Activated naive CD4-positive, alpha-beta T cell treated with anti-CD3 and anti-CD28 coated beads for 36 hours (primary cell): ENCODE measurements around the gene TULP4. TPM values are rescaled to one million over a fixed set of nuclear protein-coding genes. Genes with fewer than 3 reads are reported as not detected.

Source experiments
- CTCF ChIA-PET: fragments of 350-600 bp; sonication (Branson Sonifier 250); formaldehyde crosslinking; loops from one replicate; lab custom pipeline; 2021; ENCODE audit warnings: antibody characterized with exemption; lab: Charles Lee
- DNase-seq: peaks from one replicate; pipeline ENCODE4 v3.0.0-alpha.2; 2020
- H3K27ac Mint-ChIP-seq: one replicate; pipeline ENCODE4 v1.8.0; 2021; ENCODE audit warnings: mild to moderate bottlenecking, mixed read lengths
- H3K27me3 Mint-ChIP-seq: one replicate; pipeline ENCODE4 v1.8.0; 2021; ENCODE audit warnings: low read depth, mixed read lengths
- H3K36me3 Mint-ChIP-seq: one replicate; pipeline ENCODE4 v1.8.0; 2021; ENCODE audit warnings: low read depth, mixed read lengths
- H3K4me1 Mint-ChIP-seq: one replicate; pipeline ENCODE4 v1.8.0; 2021; ENCODE audit warnings: low read depth, mixed read lengths
- H3K4me3 Mint-ChIP-seq: one replicate; pipeline ENCODE4 v1.8.0; 2021; ENCODE audit warnings: mild to moderate bottlenecking, moderate library complexity, mixed read lengths
- H3K9me3 Mint-ChIP-seq: one replicate; pipeline ENCODE4 v1.8.0; 2021; ENCODE audit warnings: mixed read lengths
- intact Hi-C: fragments of 100-400 bp; cut with micrococcal nuclease; formaldehyde crosslinking; loops from one replicate; pipeline ENCODE4 v1.15.1; 2023
- total RNA-seq, 2 experiments: library from RNA; stranded (reverse); gene quantifications; one replicate each; pipeline ENCODE4 v1.2.3, GENCODE V29; 2021

TULP4 gene
- total RNA-seq = 10 to 100 TPM; 17.4 to 17.6 TPM

- Mint-ChIP-seq H3K4me1 (peaks cover 6% of the 10 kb centered on the region), H3K27me3 (no peaks in the 10 kb centered on the region), H3K36me3 (peaks cover 36% of the 10 kb centered on the region), H3K9me3 (peaks cover 6% of the 10 kb centered on the region), H3K27ac (no peak within 1 kb of the TSS), H3K4me3 (no peak within 1 kb of the TSS)
- CTCF ChIA-PET = no interaction called here
- no peak for DNase-seq
- intact Hi-C loops = no loop called here
These were observed at the start of gene TULP4 for GRCh38 chr6:158312165-158312564. Gene TULP4, plus strand, starts transcription at chr6:158312465. Its CDS starts 1,552 bp downstream, at chr6:158314017.

GRCh38 chr6:158262755-158263154 lies 49.5 kb upstream of the TULP4 start:
- peaks cover 3% of the 10 kb centered on the region for H3K36me3 Mint-ChIP-seq
- CTCF ChIA-PET = interaction anchor here (1.0 kb wide), 2 partner anchors 9 to 11 kb away, joined by 3 read pairs; no protein-coding TSS in a partner anchor
- H3K4me1 Mint-ChIP-seq = peaks cover 4% of the 10 kb centered on the region
- H3K9me3 Mint-ChIP-seq = no peaks in the 10 kb centered on the region
- H3K27me3 Mint-ChIP-seq = no peaks in the 10 kb centered on the region
- no peak for DNase-seq
- intact Hi-C loops = no loop called here
- no peak overlapping the region for H3K4me3 Mint-ChIP-seq
- no peak overlapping the region for H3K27ac Mint-ChIP-seq

DNA sequence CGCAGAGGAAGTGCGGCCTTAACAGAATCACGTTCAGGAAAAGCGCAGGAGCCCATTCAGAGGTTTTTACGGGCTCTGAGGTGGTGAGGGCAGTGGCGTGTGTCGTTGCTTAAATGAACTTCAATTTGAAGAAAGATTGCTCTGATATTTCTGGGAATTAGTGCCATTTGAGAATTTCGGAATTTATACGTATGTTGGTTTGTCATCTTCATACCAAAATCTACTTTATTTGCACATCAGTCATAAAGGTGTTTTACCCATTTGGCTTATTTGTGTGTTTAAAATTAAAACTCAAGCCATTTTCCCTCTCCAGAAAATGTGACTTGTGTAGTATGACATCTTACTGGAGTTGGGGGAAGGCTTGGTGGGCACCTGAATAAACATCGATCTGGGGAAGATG lies 48.1 kb upstream of the TULP4 start:
- CTCF ChIA-PET = no interaction called here
- no peaks in the 10 kb centered on the region for H3K9me3 Mint-ChIP-seq
- DNase-seq = no peak
- peaks cover 6% of the 10 kb centered on the region for H3K4me1 Mint-ChIP-seq
- peaks cover 3% of the 10 kb centered on the region for H3K36me3 Mint-ChIP-seq
- H3K27ac Mint-ChIP-seq = no peak overlapping the region
- no peak overlapping the region for H3K4me3 Mint-ChIP-seq
- intact Hi-C loops = no loop called here
- H3K27me3 Mint-ChIP-seq = no peaks in the 10 kb centered on the region

- CTCF ChIA-PET = no interaction called here
- no peak for DNase-seq
- Mint-ChIP-seq H3K4me3 (no peak overlapping the region), H3K4me1 (peaks cover 16% of the 10 kb centered on the region), H3K9me3 (no peaks in the 10 kb centered on the region), H3K36me3 (peaks cover 3% of the 10 kb centered on the region), H3K27ac (no peak overlapping the region), H3K27me3 (no peaks in the 10 kb centered on the region)
- intact Hi-C loops = no loop called here
These were observed 46.1 kb upstream of the TULP4 start for GRCh38 chr6:158266131-158266530.

DNA sequence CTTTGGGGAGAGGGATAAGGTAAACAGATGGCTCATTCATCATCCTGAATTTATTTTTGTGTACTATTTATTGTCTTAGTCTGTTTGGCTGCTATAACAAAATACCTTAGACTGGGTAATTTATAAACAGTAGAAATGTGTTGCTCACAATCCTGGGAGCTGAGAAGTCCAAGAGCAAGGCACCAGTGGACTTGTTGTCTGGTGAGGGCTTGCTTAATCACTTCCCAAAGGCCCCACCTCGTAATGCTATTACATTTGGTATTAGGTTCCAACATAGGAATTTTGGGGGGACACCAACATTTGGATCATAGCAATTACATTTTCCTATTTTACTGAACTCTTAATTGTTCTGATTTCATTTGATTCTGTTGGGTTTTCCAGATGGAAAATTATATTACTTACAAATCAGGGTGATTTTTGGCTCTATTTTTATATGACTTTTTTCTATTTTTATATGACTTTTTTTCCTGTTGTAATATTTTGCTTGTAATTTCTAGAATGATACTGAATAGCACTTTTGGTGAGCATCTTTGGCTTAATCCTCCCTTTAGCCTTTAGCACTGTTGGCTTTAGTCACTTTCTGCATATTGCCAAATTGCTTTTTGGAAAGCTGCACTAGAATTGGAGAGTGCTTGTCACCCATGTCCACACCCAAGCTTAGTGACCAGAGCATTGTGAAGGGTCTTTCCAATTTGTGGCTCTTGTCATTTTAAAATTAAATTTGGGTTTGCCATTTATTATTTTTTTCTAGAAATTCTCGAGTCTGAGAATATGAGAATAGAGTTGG lies 43.7 kb upstream of the TULP4 start:
- no peak for DNase-seq
- H3K9me3 Mint-ChIP-seq = no peaks in the 10 kb centered on the region
- H3K4me1 Mint-ChIP-seq = peaks cover 30% of the 10 kb centered on the region
- H3K27me3 Mint-ChIP-seq = no peaks in the 10 kb centered on the region
- intact Hi-C loops = no loop called here
- CTCF ChIA-PET = interaction anchor here (0.5 kb wide), 1 partner anchor 423 kb away, joined by 6 read pairs; no protein-coding TSS in a partner anchor
- H3K4me3 Mint-ChIP-seq = no peak overlapping the region
- no peak overlapping the region for H3K27ac Mint-ChIP-seq
- H3K36me3 Mint-ChIP-seq = peaks cover 9% of the 10 kb centered on the region

GRCh38 chr6:158269657-158270056 lies 42.6 kb upstream of the TULP4 start:
- CTCF ChIA-PET = no interaction called here
- Mint-ChIP-seq H3K36me3 (peaks cover 12% of the 10 kb centered on the region), H3K4me3 (no peak overlapping the region), H3K9me3 (no peaks in the 10 kb centered on the region), H3K27me3 (no peaks in the 10 kb centered on the region), H3K4me1 (peaks cover 30% of the 10 kb centered on the region), H3K27ac (no peak overlapping the region)
- no peak for DNase-seq
- intact Hi-C loops = loop anchor here (2.0 to 5.0 kb wide), 2 partner anchors 37 to 379 kb away; no protein-coding TSS in a partner anchor

DNA sequence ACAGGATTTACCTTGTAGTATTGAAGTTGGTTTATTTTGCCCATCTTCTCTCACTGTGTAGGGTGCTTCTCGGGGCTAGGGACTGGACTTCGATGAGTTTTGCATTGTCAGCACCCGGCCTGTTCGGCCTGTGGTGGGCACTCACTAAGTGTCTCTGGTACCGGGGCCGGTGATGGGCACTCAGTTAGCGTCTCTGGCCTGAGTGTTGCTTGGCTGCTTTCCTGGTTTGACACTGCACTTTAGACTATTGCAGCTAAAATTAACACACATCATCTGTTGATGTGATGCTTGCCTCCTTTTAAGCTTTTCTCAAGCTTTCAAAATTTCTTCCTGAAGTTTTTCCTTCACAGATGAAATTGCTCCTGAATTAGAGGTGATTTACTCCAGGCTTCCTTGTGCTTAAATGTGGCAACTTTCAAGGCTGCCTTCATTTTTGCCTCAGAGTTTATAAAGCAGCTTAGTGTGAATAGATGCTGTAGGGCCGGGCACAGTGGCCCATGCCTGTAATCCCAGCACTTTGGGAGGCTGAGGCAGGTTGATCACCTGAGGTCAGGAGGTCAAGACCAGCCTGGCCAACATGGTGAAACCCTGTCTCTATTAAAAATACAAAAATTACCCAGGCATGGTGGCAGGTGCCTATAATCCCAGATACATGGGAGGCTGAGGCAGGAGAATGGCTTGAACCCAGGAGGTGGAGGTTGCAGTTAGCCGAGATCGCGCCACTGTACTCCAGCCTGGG lies 41.7 kb upstream of the TULP4 start:
- peak; percentile 50 for DNase-seq
- CTCF ChIA-PET = interaction anchor here (0.5 to 0.8 kb wide), 4 partner anchors 37 to 114 kb away, joined by 3 to 5 read pairs (median 4); no protein-coding TSS in a partner anchor
- Mint-ChIP-seq H3K9me3 (no peaks in the 10 kb centered on the region), H3K4me3 (peak overlapping the region; percentile 32), H3K36me3 (peaks cover 16% of the 10 kb centered on the region), H3K27ac (no peak overlapping the region), H3K4me1 (peaks cover 30% of the 10 kb centered on the region), H3K27me3 (no peaks in the 10 kb centered on the region)
- intact Hi-C loops = loop anchor here (1.0 to 5.0 kb wide), 3 partner anchors 20 to 378 kb away; no protein-coding TSS in a partner anchor

DNA sequence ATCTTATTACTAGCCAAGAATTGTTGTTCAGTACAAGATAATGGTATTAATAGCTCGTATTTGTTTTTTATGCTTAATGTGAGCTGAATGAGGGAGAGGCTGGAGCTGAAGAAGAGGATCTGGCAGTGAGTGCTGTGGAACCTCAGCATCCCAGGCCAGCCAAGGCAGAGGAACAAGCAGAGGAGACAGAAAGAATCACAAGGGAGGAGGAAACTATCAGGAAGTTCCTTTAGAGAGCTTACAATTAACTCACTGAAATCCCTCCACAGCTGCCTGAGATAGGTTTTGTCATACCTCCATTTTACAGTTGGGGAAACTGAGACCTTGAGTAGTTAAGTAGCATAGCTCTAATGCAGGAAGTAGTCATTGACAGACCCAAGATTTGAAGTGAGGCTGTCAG lies 39.9 kb upstream of the TULP4 start:
- Mint-ChIP-seq H3K36me3 (peaks cover 13% of the 10 kb centered on the region), H3K4me3 (no peak overlapping the region), H3K27ac (no peak overlapping the region), H3K4me1 (peaks cover 30% of the 10 kb centered on the region), H3K9me3 (no peaks in the 10 kb centered on the region), H3K27me3 (no peaks in the 10 kb centered on the region)
- intact Hi-C loops = loop anchor here (5.0 kb wide), 1 partner anchor 40 kb away; no protein-coding TSS in a partner anchor
- CTCF ChIA-PET = interaction anchor here (0.8 to 1.8 kb wide), 5 partner anchors 10 to 51 kb away, joined by 3 to 8 read pairs (median 4); no protein-coding TSS in a partner anchor
- DNase-seq = no peak

GRCh38 chr6:158278004-158278403 lies 34.3 kb upstream of the TULP4 start:
- H3K4me3 Mint-ChIP-seq = no peak overlapping the region
- no peaks in the 10 kb centered on the region for H3K27me3 Mint-ChIP-seq
- H3K9me3 Mint-ChIP-seq = no peaks in the 10 kb centered on the region
- no peak for DNase-seq
- no peak overlapping the region for H3K27ac Mint-ChIP-seq
- intact Hi-C loops = no loop called here
- H3K36me3 Mint-ChIP-seq = peaks cover 11% of the 10 kb centered on the region
- CTCF ChIA-PET = no interaction called here
- peaks cover 5% of the 10 kb centered on the region for H3K4me1 Mint-ChIP-seq

DNA sequence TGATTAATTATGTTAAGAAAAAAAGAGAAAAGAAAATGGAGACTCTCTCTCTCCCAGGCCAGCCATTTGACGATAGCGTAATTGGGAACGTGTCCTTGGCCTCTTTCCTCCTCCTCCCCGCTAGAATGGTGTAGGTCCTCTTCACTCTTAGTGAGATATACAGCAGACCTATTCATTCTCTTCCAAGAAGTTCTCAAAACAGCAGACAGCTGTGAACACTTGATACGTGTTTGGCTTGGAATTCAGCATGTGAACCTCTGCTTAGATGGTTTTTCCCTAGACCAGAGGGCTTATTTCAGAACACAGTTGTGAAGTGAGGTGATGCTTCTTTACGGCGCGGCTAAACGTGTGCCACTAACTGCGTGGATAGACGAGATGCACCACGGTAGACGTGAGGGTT lies 32.6 kb upstream of the TULP4 start:
- CTCF ChIA-PET = interaction anchor here (0.6 kb wide), 1 partner anchor 324 kb away, joined by 3 read pairs; no protein-coding TSS in a partner anchor
- no peaks in the 10 kb centered on the region for H3K27me3 Mint-ChIP-seq
- H3K36me3 Mint-ChIP-seq = peaks cover 4% of the 10 kb centered on the region
- peaks cover 18% of the 10 kb centered on the region for H3K4me1 Mint-ChIP-seq
- H3K4me3 Mint-ChIP-seq = no peak overlapping the region
- no peaks in the 10 kb centered on the region for H3K9me3 Mint-ChIP-seq
- DNase-seq = no peak
- intact Hi-C loops = no loop called here
- no peak overlapping the region for H3K27ac Mint-ChIP-seq

DNA sequence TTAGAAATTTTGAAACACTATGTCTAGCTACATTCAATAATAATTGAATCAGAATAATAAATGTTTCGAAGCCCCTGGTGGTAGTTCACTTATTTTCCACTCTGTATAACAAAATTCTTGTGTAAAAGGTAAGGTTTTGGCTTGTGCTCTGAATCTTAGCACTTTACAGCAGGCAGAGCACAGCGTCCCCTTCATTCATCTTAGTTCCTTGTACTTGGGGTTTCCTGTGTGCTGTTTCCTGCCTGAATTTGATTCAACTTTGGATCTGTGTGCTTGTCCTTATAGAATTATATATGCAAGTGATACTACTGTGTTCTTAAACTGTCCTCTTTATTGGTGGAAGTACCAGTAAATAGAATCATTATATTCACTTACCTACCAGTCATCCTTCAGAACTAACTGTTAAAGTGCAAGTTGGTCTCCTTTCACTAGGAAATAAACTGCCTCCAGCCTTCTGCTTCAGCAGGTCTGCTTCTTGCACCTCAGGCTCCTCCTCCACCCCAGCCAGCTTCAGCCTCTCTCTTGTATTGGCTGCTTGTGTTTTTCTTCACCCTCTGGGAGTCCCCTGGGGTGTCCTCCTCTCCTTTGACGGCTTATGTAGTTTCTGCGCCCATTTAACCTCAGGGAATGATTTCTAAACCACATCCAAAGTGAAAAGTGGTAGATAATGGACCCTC lies 28.8 kb upstream of the TULP4 start:
- Mint-ChIP-seq H3K36me3 (no peaks in the 10 kb centered on the region), H3K9me3 (no peaks in the 10 kb centered on the region), H3K4me1 (peaks cover 24% of the 10 kb centered on the region), H3K4me3 (no peak overlapping the region), H3K27me3 (no peaks in the 10 kb centered on the region), H3K27ac (no peak overlapping the region)
- intact Hi-C loops = no loop called here
- CTCF ChIA-PET = interaction anchor here (3.2 kb wide), 1 partner anchor 11 kb away, joined by 8 read pairs; no protein-coding TSS in a partner anchor
- peak; percentile 30 for DNase-seq
